Left lung (tissue), 10 donors: ENCODE measurements around the gene PCSK7. TPM values are rescaled to one million over a fixed set of nuclear protein-coding genes. Genes with fewer than 3 reads are reported as not detected.

ENCODE experiments used
- ATAC-seq: fragments of 200-7000 bp; cut with Tn5 transposase; one replicate; pipeline ENCODE4 v1.9.1; 2020; ENCODE audit warnings: moderate library complexity
- DNase-seq, 4 donors: peaks; one replicate each; pipeline ENCODE4 v3.0.0-alpha.2; 2013 to 2020
- H3K27ac ChIP-seq, 2 donors: fragments of 200-600 bp; sonication (generic) in 1 of 2; one replicate each; pipeline versions ENCODE4 v1.5.0 to v1.8.0; 2020 to 2021
- H3K27me3 ChIP-seq, 2 donors: fragments of 200-600 bp; sonication (generic) in 1 of 2; one replicate each; pipeline versions ENCODE4 v1.5.0 to v1.8.0; 2020 to 2021
- H3K36me3 ChIP-seq, 2 donors: fragments of 200-600 bp; sonication (generic) in 1 of 2; one replicate each; pipeline versions ENCODE4 v1.5.0 to v1.8.0; 2020 to 2021
- H3K4me1 ChIP-seq, 2 donors: fragments of 200-600 bp; one replicate each; pipeline ENCODE4 v1.8.0; 2021
- H3K4me3 ChIP-seq, 2 donors: fragments of 200-600 bp; sonication (generic) in 1 of 2; one replicate each; pipeline versions ENCODE4 v1.5.0 to v1.8.0; 2020 to 2021; ENCODE audit warnings: mild to moderate bottlenecking in 1 of 2
- H3K9me3 ChIP-seq, 2 donors: fragments of 200-600 bp; sonication (generic) in 1 of 2; one replicate each; pipeline versions ENCODE4 v1.5.0 to v1.8.0; 2020 to 2021
- CTCF ChIP-seq, 2 donors: fragments of 200-600 bp; sonication (generic) in 1 of 2; IDR thresholded peaks; one replicate each; pipeline versions ENCODE4 v1.5.0 to v1.8.0; 2021; ENCODE audit warnings: antibody characterized with exemption in 2 of 2
- intact Hi-C, 2 donors: fragments of 100-400 bp; cut with DNase I; formaldehyde crosslinking; loops; one replicate each; pipeline versions ENCODE4 v1.11.2 to v1.14.2; 2022
- polyA plus RNA-seq, 6 donors: library from polyadenylated mRNA; unstranded; fragments of 120-200 nt; gene quantifications; one replicate each; pipeline ENCODE4 v1.2.1, GENCODE V29; 2013; ENCODE audit not compliant: insufficient read length in 6 of 6
- total RNA-seq, 2 donors: library from RNA; stranded (reverse); fragmentation: NEBNext Ultra II Directional; extraction: Animal tissue kit (Norgen Biotek cat#: 25700); gene quantifications; one replicate each; pipeline ENCODE4 v1.2.1, GENCODE V29; 2021
- donor health status: DM: no; HTN: yes; CAD: no.
- donor health status: DM: no; HTN: no; CAD: no.

The PCSK7 gene
- total and polyA plus RNA-seq, 8 donors, result 24.5 to 77.8 (median 30.2) TPM

GRCh38 chr11:117194267-117194666 lies 37.6 kb downstream of the PCSK7 start:
- ATAC-seq, result no peak

GRCh38 chr11:117193130-117194020 lies 38.5 kb downstream of the PCSK7 start:
- Histone ChIP-seq H3K4me3 (no peak overlapping the region), H3K9me3 (no peaks in the 10 kb centered on the region), H3K27ac (no peak overlapping the region), H3K27me3 (no peaks in the 10 kb centered on the region), H3K4me1 (peaks cover 7 to 22% of the 10 kb centered on the region in 2 donors), H3K36me3 (peaks cover 0 to 81% of the 10 kb centered on the region in 2 donors)
- ATAC-seq, result no peak
- DNase-seq, result no peak
- TF ChIP-seq CTCF (IDR thresholded peaks at IDR 0.05), result no peak
- intact Hi-C loops, result no loop called here

More at GRCh38 chr11:117194267-117194666, 37.6 kb downstream of the PCSK7 start:
- H3K27ac ChIP-seq, result no peak overlapping the region
- no peaks in the 10 kb centered on the region for H3K9me3 ChIP-seq
- peaks cover 11 to 20% of the 10 kb centered on the region in 2 donors for H3K4me1 ChIP-seq
- no peak for DNase-seq
- no peak for TF ChIP-seq CTCF (IDR thresholded peaks at IDR 0.05)
- H3K27me3 ChIP-seq, result no peaks in the 10 kb centered on the region
- H3K36me3 ChIP-seq, result peaks cover 0 to 72% of the 10 kb centered on the region in 2 donors
- no peak overlapping the region for H3K4me3 ChIP-seq
- intact Hi-C loops, result no loop called here

- intact Hi-C loops, result no loop called here
- peak in 1 of 4 donors; percentile 31 for DNase-seq
- Histone ChIP-seq H3K27ac (no peak overlapping the region), H3K27me3 (no peaks in the 10 kb centered on the region), H3K4me3 (no peak overlapping the region), H3K9me3 (no peaks in the 10 kb centered on the region), H3K4me1 (peaks cover 0 to 22% of the 10 kb centered on the region in 2 donors), H3K36me3 (peaks cover 0 to 90% of the 10 kb centered on the region in 2 donors)
- no peak for ATAC-seq
- TF ChIP-seq CTCF (IDR thresholded peaks at IDR 0.05), result no peak
Measured at GRCh38 chr11:117192401-117192875, 39.4 kb downstream of the PCSK7 start.

GRCh38 chr11:117191680-117192400 lies 40.0 kb downstream of the PCSK7 start:
- H3K9me3 ChIP-seq, result no peaks in the 10 kb centered on the region
- peaks cover 0 to 22% of the 10 kb centered on the region in 2 donors for H3K4me1 ChIP-seq
- DNase-seq (no peak), ATAC-seq (no peak)
- TF ChIP-seq CTCF (IDR thresholded peaks at IDR 0.05), result no peak
- H3K4me3 ChIP-seq, result no peak overlapping the region
- no peaks in the 10 kb centered on the region for H3K27me3 ChIP-seq
- peaks cover 0 to 87% of the 10 kb centered on the region in 2 donors for H3K36me3 ChIP-seq
- intact Hi-C loops, result no loop called here
- H3K27ac ChIP-seq, result no peak overlapping the region
